Stimulated activated CD4-positive, alpha-beta T cell treated with anti-CD3 and anti-CD28 coated beads, Interleukin-2, amount 100 ng/mL, for 48 hours (primary cell): Measurements from ENCODE around the gene SLC5A7.

Experiments used
- DNase-seq, 2 donors: peaks; one replicate each; pipeline ENCODE4 v3.0.0-alpha.2; 2020

The SLC5A7 gene

GRCh38 chr2:107986278-107987217, at the start of gene SLC5A7:
TSS of gene SLC5A7 (plus strand) at chr2:107986524. CDS start at chr2:107988156, 1,632 bp downstream.
- DNase-seq = no peak

DNA sequence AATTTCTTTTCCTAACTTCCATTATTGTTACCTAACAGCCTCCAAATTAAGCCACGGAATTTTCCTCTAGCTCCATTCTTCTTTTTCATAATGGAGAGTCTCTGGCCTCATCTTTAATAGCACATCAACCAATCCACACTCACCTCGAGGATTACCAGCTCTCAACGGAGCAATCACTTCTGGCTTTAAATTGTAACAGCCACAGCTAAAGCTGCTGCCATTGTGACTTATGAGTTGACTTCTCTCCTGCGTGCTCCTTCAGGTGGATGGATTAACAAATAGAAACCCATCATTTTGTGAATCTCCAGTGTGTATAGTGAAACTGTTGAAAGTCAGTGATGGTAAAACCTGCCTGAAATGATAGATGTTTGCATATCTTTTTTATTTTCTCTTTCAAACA, 24.9 kb upstream of the SLC5A7 start:
- DNase-seq = no peak

DNA sequence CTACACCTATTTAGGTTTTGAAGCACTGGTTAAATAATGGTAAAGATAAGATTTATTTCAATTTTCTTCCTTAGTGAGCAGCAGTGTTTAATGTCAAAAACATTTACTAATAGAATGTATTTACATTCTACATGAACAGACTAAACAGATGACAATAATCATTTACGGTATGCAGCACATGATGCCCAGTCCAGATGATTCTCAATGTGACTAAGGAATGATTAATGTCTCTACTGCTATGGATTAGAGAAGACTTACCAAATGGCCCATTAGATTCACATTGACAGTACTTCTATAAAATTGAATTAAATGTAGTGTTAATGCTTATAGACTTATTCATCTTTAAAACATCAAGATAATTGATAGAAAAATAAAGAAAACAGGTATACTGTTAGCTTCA, 22.1 kb upstream of the SLC5A7 start:
- DNase-seq = no peak

DNA sequence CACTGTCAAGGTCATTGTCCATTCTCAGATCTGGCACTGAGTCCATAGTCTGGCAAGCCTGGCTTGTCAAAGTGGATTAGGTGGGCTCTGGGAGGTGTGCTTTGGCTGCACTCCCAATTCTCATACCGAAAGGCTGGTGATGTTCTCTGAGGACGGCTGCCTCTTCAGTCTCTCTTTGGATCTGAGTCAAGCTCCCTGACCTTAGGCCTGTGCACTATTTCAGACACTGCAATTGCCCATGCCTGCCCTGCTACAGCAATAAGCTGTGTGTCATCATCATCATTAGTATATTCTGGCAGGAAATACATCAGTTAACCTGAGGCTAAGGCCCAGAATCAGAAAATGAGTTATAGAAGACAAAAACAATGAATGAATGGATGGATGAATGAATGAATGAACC, 1.6 kb upstream of the SLC5A7 start:
- no peak for DNase-seq

DNA sequence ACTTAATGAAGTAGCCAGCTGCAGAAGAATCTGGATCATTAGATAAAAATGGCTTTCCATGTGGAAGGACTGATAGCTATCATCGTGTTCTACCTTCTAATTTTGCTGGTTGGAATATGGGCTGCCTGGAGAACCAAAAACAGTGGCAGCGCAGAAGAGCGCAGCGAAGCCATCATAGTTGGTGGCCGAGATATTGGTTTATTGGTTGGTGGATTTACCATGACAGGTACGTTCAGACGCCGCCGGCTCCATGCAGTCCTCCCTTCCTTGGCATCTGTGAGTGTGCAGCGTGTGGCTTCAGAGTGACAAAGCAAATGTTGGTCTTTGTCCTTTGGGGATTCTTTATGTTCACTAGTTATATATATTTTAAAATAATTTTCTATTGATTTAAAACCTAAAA, 1.8 kb downstream of the SLC5A7 start:
- DNase-seq = no peak

GRCh38 chr2:107989445-107989844, 3.1 kb downstream of the SLC5A7 start:
- no peak for DNase-seq

- DNase-seq = no peak
Observed at GRCh38 chr2:107990718-107991117, 4.4 kb downstream of the SLC5A7 start.

GRCh38 chr2:107992069-107992468, 5.7 kb downstream of the SLC5A7 start:
- DNase-seq = no peak

DNA sequence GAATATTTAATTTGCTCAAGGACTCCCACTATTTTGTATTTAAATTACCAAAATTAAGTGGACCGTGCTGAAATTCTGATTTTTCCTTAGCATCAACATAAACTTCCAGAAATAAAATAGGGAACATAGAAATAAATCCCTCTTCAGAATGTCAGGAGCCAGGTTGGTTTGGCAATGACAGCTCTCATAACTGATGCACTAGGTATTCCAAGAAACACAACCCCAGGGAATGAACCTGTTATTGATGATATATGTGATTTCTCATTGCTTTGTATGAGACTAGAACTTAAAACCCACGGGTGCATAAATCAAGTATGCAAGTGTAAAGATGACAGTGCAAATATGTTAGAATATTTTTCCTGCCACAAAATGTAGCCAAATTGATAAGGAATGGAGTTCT, 12.8 kb downstream of the SLC5A7 start:
- no peak for DNase-seq

DNA sequence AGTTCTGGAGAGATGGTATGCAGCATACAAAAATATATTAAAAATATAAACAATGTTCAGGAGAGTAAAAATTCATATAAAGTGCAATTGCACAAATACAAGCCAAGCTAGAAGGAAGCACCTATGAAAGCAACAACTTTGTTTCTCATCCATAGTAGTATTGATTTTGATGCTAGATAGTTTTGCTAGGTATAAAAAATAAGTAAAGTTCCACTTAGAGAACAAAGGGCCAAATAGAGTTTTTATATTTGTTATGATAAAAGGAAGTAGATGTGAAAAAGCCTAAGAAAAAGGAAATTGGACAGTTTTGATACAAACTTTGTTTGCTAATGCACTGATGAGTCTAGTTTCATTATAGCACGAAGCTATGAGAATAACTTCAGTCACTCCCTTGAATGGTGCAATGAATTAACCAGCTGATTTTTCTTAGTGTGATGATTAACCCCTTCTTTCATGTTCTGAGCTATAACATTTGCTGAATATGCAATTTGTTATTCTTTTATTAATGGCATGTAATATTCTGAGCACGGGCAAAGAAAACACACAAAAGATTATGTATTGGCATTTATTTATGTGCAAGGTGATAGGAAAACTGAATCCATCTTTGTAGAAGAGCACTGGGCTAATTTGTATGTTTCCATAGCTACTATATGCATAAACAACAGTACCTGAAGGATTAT, 24.7 kb downstream of the SLC5A7 start:
- DNase-seq = no peak

- no peak for DNase-seq
Observed at GRCh38 chr2:108013305-108013704, 27.0 kb downstream of the SLC5A7 start.

DNA sequence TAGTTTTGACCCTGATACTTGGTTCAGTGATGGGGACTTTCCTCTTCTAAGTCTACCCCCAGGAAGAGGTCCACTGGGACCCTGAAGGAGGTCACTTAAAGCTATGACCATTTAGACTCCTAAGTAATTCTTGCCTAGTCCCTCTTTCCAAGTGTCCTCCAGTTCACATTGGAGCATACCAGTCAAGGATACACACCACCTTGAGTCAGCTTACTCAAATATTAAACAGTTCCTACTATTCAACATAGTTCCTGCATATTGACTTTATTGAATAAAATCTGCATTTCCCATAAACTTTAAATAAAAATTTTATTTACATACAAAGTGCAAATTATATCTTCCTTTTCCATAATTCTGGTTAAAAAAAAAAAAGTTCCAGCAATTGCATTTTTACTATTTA, 36.3 kb downstream of the SLC5A7 start:
- no peak for DNase-seq

DNA sequence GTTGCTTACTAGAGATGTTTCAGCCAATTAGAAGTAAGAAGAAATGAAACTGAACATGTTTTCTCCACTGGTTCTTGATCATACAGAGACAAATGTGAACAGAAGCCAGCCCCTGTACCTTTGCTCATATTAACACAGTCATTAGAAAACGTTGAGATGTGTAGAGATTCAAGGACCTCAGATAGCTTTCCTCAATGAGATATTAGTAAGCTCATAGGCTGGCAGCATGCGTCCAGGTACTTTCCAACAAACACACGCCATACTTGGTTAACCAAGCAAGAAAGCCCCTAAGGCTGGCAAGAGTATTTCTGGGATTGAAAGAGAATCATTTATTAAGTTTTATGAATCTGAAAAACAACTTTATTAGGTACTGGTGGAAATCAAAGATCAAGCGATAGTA, 37.5 kb downstream of the SLC5A7 start:
- no peak for DNase-seq

GRCh38 chr2:108026092-108026794, 39.9 kb downstream of the SLC5A7 start:
- DNase-seq = no peak

- no peak for DNase-seq
Observed at GRCh38 chr2:108029496-108029895, 43.2 kb downstream of the SLC5A7 start.

DNA sequence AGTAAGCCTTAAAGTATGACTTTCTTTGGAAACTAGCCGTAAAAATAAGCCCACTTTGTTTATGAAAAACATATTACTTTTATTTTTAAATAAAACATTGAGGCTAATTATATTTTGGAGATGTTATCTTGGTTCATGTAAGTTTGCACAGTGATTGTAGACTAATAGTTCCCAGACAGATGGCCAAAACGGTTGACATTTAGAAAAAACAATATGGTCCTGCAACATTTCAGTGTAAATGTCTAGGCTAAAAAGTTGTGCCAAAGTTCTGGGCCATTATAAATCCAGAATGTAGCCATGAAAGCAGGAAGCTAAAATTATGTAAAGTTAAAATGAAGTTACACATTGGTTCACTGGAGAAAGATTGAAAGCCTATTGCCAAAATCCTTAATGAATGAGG, 43.6 kb downstream of the SLC5A7 start:
- DNase-seq = no peak

- DNase-seq = no peak
Observed at GRCh38 chr2:108031471-108031941, 45.2 kb downstream of the SLC5A7 start.

DNA sequence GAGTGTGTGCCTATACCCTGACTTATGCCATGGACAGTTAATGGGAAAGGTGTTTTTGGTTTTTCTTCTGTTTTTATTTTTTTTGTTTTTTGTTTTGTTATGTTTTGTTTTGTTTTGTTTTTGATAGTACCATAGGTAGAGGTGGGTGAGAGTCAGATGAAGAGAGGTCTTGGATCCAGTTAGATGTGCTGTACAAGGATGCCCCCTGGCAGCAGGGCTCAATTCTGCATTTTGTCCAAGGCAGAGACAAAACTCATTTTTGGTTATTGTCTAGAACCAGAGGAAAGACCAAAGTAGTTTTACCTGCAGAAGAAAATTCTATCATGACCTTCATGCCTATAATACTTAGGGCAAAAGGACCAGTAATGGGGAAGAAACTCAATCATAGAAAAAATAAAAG, 48.5 kb downstream of the SLC5A7 start:
- no peak for DNase-seq

GRCh38 chr2:108048752-108049151, 62.4 kb downstream of the SLC5A7 start:
- no peak for DNase-seq

DNA sequence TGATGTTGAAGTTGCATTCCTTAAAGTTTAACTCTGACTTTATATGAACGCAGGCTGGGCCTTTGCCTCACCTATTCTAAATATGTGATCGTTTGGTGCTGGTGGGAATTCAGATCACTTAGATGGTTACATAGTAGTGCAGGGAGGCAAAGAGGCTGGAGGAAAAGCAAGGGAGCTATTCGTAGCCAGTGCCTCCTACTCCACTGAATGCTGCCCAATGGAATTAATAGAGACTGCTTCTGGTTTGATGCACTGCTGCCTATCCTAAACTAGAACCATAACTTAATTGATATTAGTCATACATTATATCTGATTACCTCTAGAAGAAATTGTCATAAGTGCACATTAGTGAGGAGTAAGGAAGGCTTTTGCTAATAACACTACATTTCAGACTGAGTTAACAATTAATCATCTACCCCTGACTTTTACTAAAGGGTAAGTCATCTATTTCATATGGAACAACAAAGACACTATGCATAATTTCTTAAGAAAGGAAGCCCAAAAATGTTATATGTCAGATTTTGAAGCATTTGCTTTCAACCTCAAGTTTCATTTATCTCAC, 72.3 kb downstream of the SLC5A7 start:
- no peak for DNase-seq

DNA sequence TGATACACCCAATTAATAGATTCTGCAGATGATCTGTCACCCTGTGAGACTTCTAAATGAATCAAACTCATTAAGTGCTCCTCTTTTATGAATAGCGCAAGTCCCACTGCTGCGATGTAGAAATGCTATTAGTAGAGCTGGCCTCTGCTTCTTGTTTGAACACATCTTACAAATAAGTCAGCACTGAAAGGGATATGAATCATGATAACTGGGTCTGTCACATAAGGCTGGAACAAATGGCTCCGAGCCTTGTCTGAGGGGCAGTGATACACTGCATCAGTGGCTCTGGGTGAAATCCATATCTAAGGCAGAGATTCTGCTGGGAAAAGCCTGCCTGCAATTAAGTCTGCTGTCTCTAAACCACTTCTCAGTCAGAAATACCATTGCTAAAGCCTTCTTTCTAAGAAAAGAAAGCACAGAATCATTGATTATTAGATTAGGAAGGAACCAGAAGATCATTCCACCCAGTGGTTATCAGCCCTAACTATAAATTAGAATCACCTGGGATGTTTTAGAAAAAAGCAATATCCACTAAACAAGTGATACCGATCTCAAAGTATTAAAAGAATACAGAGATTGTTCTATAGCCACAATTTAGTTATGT, 75.2 kb downstream of the SLC5A7 start:
- DNase-seq = no peak
